Sigmoid colon (tissue), 7 donors: ENCODE results near the gene SSC5D. TPM values are rescaled to one million over a fixed set of nuclear protein-coding genes. Genes with fewer than 3 reads are reported as not detected.

Experiments
- DNase-seq: peaks from one replicate; pipeline ENCODE4 v3.0.0-alpha.2; 2019
- H3K27ac ChIP-seq, 4 donors: fragments of 200-600 bp; sonication (generic); one replicate each; pipeline ENCODE4 v1.5.1; 2016 to 2019; ENCODE audit warnings: mild to moderate bottlenecking in 1 of 4
- H3K27me3 ChIP-seq, 3 donors: fragments of 200-600 bp; sonication (generic); one replicate each; pipeline ENCODE4 v1.5.1; 2019; ENCODE audit warnings: mild to moderate bottlenecking in 1 of 3
- H3K36me3 ChIP-seq, 4 donors: fragments of 200-600 bp; sonication (generic); one replicate each; pipeline ENCODE4 v1.5.1; 2016 to 2019
- H3K4me1 ChIP-seq, 4 donors: fragments of 200-600 bp; sonication (generic); one replicate each; pipeline ENCODE4 v1.5.1; 2017 to 2019
- H3K4me3 ChIP-seq, 4 donors: fragments of 200-600 bp; sonication (generic); one replicate each; pipeline ENCODE4 v1.5.1; 2017 to 2019; ENCODE audit warnings: mild to moderate bottlenecking in 2 of 4, moderate library complexity in 1 of 4
- H3K9me3 ChIP-seq, 4 donors: fragments of 200-600 bp in 3 of 4; sonication (generic) in 3 of 4; one replicate each; pipeline versions ENCODE4 v1.5.1 to v1.6.1; 2013 to 2019
- CTCF ChIP-seq, 4 experiments: fragments of 450-650 bp in 3 of 4; fragments of 200-600 bp in 1 of 4; IDR thresholded peaks; one replicate each; pipeline ENCODE4 v1.5.1; 2016 to 2019; ENCODE audit warnings: antibody characterized with exemption in 4 of 4, mild to moderate bottlenecking in 3 of 4, moderate library complexity in 2 of 4
- EP300 ChIP-seq, 4 donors: sonication (generic); formaldehyde crosslinking; IDR thresholded peaks; one replicate each; pipeline ENCODE4 v1.6.1; 2017; ENCODE audit warnings: antibody characterized with exemption in 4 of 4
- POLR2A ChIP-seq, 2 donors: fragments of 450-650 bp; IDR thresholded peaks; one replicate each; pipeline ENCODE4 v1.6.1; 2016; ENCODE audit warnings: antibody characterized with exemption in 2 of 2, mild to moderate bottlenecking in 2 of 2, moderate library complexity in 2 of 2
- POLR2AphosphoS5 ChIP-seq, 4 donors: sonication (generic); formaldehyde crosslinking; IDR thresholded peaks; one replicate each; pipeline ENCODE4 v1.6.1; 2017; ENCODE audit warnings: antibody characterized with exemption in 4 of 4
- WGBS, 2 donors: extraction: QIAGEN DNeasy Blood & Tissue Kit; methylation state at CpG; one replicate each; pipeline ENCODE4 v1.1.7; 2013; 5-methylcytosine and 5-hydroxymethylcytosine counted together
- intact Hi-C: fragments of 100-400 bp; cut with DNase I; formaldehyde crosslinking; loops from one replicate; pipeline ENCODE4 v1.15.1; 2023
- polyA plus RNA-seq, 3 donors: library from polyadenylated mRNA; stranded (reverse); fragments of 200-250 nt; gene quantifications; one replicate each; pipeline ENCODE4 v1.2.3, GENCODE V29; 2013
- total RNA-seq, 4 donors: library from RNA; depleted of rRNA; stranded (reverse); fragments of >200 nt; gene quantifications; one replicate each; pipeline ENCODE4 v1.1.0, GENCODE V29; 2016
- donor health status: healthy with polysubstance abuse.
- donor health status: Bipolar disorder and iron deficiency.
- donor health status: healthy.

SSC5D gene
- total and polyA plus RNA-seq, 7 donors: 1.2 to 66.7 (median 14.4) TPM; not detected in 1

GRCh38 chr19:55462722-55463121, 25.5 kb upstream of the SSC5D start:
- no peak overlapping the region for H3K27ac ChIP-seq
- 77 to 87% methylated on average over 11 of the region's 11 CpGs for WGBS, 2 donors
- no peak for TF ChIP-seq POLR2A (IDR thresholded peaks at IDR 0.05)
- no peak for TF ChIP-seq EP300 (IDR thresholded peaks at IDR 0.05)
- no peak for TF ChIP-seq CTCF (IDR thresholded peaks at IDR 0.05)
- TF ChIP-seq POLR2AphosphoS5 (IDR thresholded peaks at IDR 0.05): no peak
- H3K4me1 ChIP-seq: peaks cover 0 to 36% (median 24%) of the 10 kb centered on the region in 4 donors
- H3K36me3 ChIP-seq: no peaks in the 10 kb centered on the region
- H3K4me3 ChIP-seq: no peak overlapping the region
- intact Hi-C loops: no loop called here
- H3K27me3 ChIP-seq: no peaks in the 10 kb centered on the region
- DNase-seq: no peak
- no peaks in the 10 kb centered on the region for H3K9me3 ChIP-seq

GRCh38 chr19:55463583-55464031, 24.6 kb upstream of the SSC5D start:
- Histone ChIP-seq H3K4me3 (no peak overlapping the region), H3K36me3 (no peaks in the 10 kb centered on the region), H3K9me3 (no peaks in the 10 kb centered on the region), H3K4me1 (peaks cover 0 to 40% (median 26%) of the 10 kb centered on the region in 4 donors), H3K27ac (no peak overlapping the region), H3K27me3 (no peaks in the 10 kb centered on the region)
- no peak for TF ChIP-seq CTCF (IDR thresholded peaks at IDR 0.05)
- 75 to 77% methylated on average over 15 of the region's 15 CpGs for WGBS, 2 donors
- intact Hi-C loops: no loop called here
- no peak for DNase-seq

DNA sequence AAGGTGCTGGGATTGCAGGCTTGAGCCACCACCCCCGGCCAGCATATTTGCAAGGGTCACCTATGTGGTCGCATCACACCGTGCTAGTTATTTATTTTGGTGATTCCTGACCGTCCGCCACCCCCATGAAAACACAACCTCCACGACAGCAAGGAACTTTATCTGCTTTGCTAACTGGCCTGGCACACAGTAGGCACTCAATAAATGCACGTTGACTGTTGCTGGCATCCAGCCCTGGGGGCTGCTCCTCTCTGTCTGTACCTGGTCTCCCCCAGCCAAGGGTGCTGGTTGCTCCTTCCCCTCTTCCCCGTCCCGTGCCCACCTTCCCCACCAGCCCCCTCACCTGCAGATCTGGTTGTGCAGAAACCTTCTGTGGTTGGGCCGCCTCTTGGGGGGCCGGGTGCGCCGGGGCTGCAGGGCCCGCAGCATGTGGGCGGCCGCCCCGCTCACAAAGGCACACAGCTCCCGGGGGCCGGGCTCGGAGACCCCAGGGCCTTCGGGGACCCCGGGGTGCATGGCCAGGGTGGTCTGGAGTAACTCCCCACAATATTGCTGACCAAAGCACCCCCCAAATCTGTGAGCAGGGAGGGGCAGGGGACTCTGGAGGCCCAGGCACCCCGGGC, 24.1 kb upstream of the SSC5D start:
- H3K27me3 ChIP-seq: no peaks in the 10 kb centered on the region
- no peaks in the 10 kb centered on the region for H3K9me3 ChIP-seq
- H3K36me3 ChIP-seq: no peaks in the 10 kb centered on the region
- H3K4me3 ChIP-seq: no peak overlapping the region
- WGBS, 2 donors: 73 to 74% methylated on average over 23 of the region's 23 CpGs
- TF ChIP-seq CTCF (IDR thresholded peaks at IDR 0.05) (no peak), POLR2AphosphoS5 (IDR thresholded peaks at IDR 0.05) (no peak), POLR2A (IDR thresholded peaks at IDR 0.05) (no peak), EP300 (IDR thresholded peaks at IDR 0.05) (no peak)
- no peak for DNase-seq
- H3K4me1 ChIP-seq: peaks cover 0 to 37% (median 25%) of the 10 kb centered on the region in 4 donors
- intact Hi-C loops: no loop called here
- H3K27ac ChIP-seq: no peak overlapping the region

- no peaks in the 10 kb centered on the region for H3K9me3 ChIP-seq
- intact Hi-C loops: no loop called here
- H3K4me3 ChIP-seq: no peak within 1 kb of the TSS
- no peaks in the 10 kb centered on the region for H3K36me3 ChIP-seq
- peaks cover 0 to 32% (median 21%) of the 10 kb centered on the region in 4 donors for H3K4me1 ChIP-seq
- WGBS, 2 donors: 61 to 64% methylated on average over 14 of the region's 14 CpGs
- TF ChIP-seq CTCF (IDR thresholded peaks at IDR 0.05) (no peak), POLR2AphosphoS5 (IDR thresholded peaks at IDR 0.05) (no peak), POLR2A (IDR thresholded peaks at IDR 0.05) (no peak), EP300 (IDR thresholded peaks at IDR 0.05) (no peak)
- no peak within 1 kb of the TSS for H3K27ac ChIP-seq
- DNase-seq: no peak
- H3K27me3 ChIP-seq: no peaks in the 10 kb centered on the region
Measured at GRCh38 chr19:55464662-55465054, 23.6 kb upstream of the SSC5D start, which contains the start of gene C19orf85. C19orf85 (minus strand) TSS chr19:55464751; CDS start chr19:55464554, 197 bp downstream.
